Loucy (cell line): ENCODE results near the gene TEX54.

Experiments
- H2AFZ ChIP-seq: fragments of 200-600 bp; sonication (generic); 2 replicates; pipeline ENCODE4 v1.6.0; 2016; ENCODE audit warnings: antibody characterized with exemption, mild to moderate bottlenecking, low read length, moderate library complexity
- H3F3A ChIP-seq: fragments of 200-600 bp; 2 replicates; pipeline ENCODE4 v1.6.0; 2016; ENCODE audit warnings: antibody characterized with exemption, low read depth, mild to moderate bottlenecking
- H3K27me3 ChIP-seq: fragments of 200-600 bp; sonication (generic); 2 replicates; pipeline ENCODE4 v1.6.1; 2014; ENCODE audit warnings: low read length, mild to moderate bottlenecking; ENCODE audit not compliant: insufficient read depth, poor library complexity, severe bottlenecking
- H3K36me3 ChIP-seq: fragments of 200-600 bp; sonication (generic); 2 replicates; pipeline ENCODE4 v1.6.1; 2016; ENCODE audit warnings: low read length; ENCODE audit not compliant: insufficient read depth
- H3K4me1 ChIP-seq: fragments of 200-600 bp; sonication (generic); 2 replicates; pipeline ENCODE4 v1.5.1; 2014; ENCODE audit warnings: low read length, mild to moderate bottlenecking; ENCODE audit not compliant: insufficient read depth, poor library complexity, severe bottlenecking
- H3K4me2 ChIP-seq: fragments of 200-600 bp; sonication (generic); 2 replicates; pipeline ENCODE4 v1.6.0; 2014; ENCODE audit warnings: antibody characterized with exemption, low read length, low read depth, mild to moderate bottlenecking; ENCODE audit not compliant: poor library complexity, severe bottlenecking
- H3K4me3 ChIP-seq: fragments of 200-600 bp; sonication (generic); 2 replicates; pipeline ENCODE4 v1.5.1; 2014; ENCODE audit warnings: low read length, mild to moderate bottlenecking, mixed read lengths; ENCODE audit not compliant: poor library complexity, severe bottlenecking
- H3K79me2 ChIP-seq: fragments of 200-600 bp; sonication (generic); 2 replicates; pipeline ENCODE4 v1.6.1; 2014; ENCODE audit warnings: low read length; ENCODE audit not compliant: insufficient read depth
- H3K9ac ChIP-seq: fragments of 200-600 bp; sonication (generic); 2 replicates; pipeline ENCODE4 v1.6.0; 2014; ENCODE audit warnings: mild to moderate bottlenecking, low read depth, low read length, moderate library complexity; ENCODE audit not compliant: poor library complexity, severe bottlenecking
- H3K9me2 ChIP-seq: fragments of 200-600 bp; sonication (generic); replicated peaks from 2 replicates; pipeline ENCODE4 v1.6.1; 2016; ENCODE audit warnings: low read depth, low read length, mixed read lengths
- H3K9me3 ChIP-seq: fragments of 200-600 bp; sonication (generic); 2 replicates; pipeline ENCODE4 v1.6.1; 2014; ENCODE audit warnings: mild to moderate bottlenecking, antibody characterized with exemption, low read length, low read depth; ENCODE audit not compliant: insufficient read depth
- H4K20me1 ChIP-seq: fragments of 200-600 bp; sonication (generic); 2 replicates; pipeline ENCODE4 v1.6.0; 2014; ENCODE audit warnings: antibody characterized with exemption, low read length, mild to moderate bottlenecking; ENCODE audit not compliant: insufficient read depth, poor library complexity, severe bottlenecking
- CTCF ChIP-seq: fragments of 200-600 bp; sonication (generic); conservative IDR thresholded peaks from 2 replicates; pipeline ENCODE4 v1.5.1; 2014; ENCODE audit warnings: mild to moderate bottlenecking, antibody characterized with exemption, low read length
- EZH2phosphoT487 ChIP-seq: fragments of 200-600 bp; IDR thresholded peaks from 2 replicates; pipeline ENCODE4 v1.6.1; 2018; ENCODE audit warnings: antibody characterized with exemption, mild to moderate bottlenecking, moderate library complexity, borderline replicate concordance

TEX54 gene

DNA sequence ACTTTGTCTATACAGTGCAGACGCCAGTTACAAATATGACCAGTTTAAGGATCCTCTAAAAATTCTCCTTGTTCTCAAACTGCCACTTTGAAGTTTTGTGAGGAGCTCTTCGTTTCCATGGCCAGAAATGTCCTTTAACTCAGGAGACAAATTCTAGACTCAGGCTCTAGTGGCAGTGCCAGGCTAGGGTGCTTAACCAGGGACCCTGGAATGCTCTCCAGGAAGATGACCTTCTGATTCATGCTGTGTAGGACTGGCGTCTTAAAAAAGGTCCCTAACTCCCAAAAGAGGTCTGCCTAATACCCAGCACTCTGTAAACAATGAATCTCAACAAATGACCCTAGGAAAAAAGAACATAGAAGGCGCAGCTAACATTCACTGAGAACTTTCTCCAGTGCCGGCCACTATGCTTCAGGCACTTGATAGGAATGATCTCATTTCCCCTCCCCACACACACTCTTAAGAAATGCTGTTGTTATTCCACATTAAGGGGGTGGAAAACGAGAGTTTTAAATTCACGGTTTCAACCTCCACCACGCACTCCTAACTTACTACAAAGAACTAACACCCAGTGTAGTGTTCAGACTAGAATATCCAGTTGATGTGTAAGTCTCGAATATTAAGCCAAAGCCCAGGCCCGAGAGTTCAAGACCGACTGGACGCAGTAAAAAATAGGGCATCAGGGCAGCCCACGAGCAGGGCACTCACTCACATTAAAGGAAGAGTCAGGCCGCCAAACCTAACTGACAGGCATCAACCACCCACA lies 28.1 kb downstream of the TEX54 start:
- H3K27me3 ChIP-seq, result no peaks in the 10 kb centered on the region
- peaks cover 24% of the 10 kb centered on the region; the same call in 1 of the 2 replicates for H3K36me3 ChIP-seq
- peak overlapping the region; percentile 89 for H3K9ac ChIP-seq
- TF ChIP-seq CTCF (no peak), EZH2phosphoT487 (no peak)
- H3F3A ChIP-seq, result no peaks in the 10 kb centered on the region
- H3K9me2 ChIP-seq, result no peaks in the 10 kb centered on the region
- H4K20me1 ChIP-seq, result peaks cover 19% of the 10 kb centered on the region
- H3K9me3 ChIP-seq, result no peaks in the 10 kb centered on the region
- H3K4me1 ChIP-seq, result peaks cover 15% of the 10 kb centered on the region
- peak overlapping the region; percentile 91 for H3K4me2 ChIP-seq
- peak overlapping the region; percentile 94 for H3K4me3 ChIP-seq
- no peak overlapping the region for H2AFZ ChIP-seq
- H3K79me2 ChIP-seq, result peaks cover 41% of the 10 kb centered on the region

- Histone ChIP-seq H3K9me2 (no peaks in the 10 kb centered on the region), H3K4me3 (no peak overlapping the region), H3K36me3 (peaks cover 55% of the 10 kb centered on the region; the same call in 1 of the 2 replicates), H3K9ac (no peak overlapping the region), H3K4me2 (no peak overlapping the region), H2AFZ (no peak overlapping the region), H3K9me3 (no peaks in the 10 kb centered on the region), H3K4me1 (peaks cover 15% of the 10 kb centered on the region), H4K20me1 (peaks cover 19% of the 10 kb centered on the region), H3K79me2 (peaks cover 41% of the 10 kb centered on the region), H3F3A (no peaks in the 10 kb centered on the region), H3K27me3 (no peaks in the 10 kb centered on the region)
- TF ChIP-seq EZH2phosphoT487 (no peak), CTCF (no peak)
These were observed 31.6 kb downstream of the TEX54 start for GRCh38 chr11:62801071-62801470.

DNA sequence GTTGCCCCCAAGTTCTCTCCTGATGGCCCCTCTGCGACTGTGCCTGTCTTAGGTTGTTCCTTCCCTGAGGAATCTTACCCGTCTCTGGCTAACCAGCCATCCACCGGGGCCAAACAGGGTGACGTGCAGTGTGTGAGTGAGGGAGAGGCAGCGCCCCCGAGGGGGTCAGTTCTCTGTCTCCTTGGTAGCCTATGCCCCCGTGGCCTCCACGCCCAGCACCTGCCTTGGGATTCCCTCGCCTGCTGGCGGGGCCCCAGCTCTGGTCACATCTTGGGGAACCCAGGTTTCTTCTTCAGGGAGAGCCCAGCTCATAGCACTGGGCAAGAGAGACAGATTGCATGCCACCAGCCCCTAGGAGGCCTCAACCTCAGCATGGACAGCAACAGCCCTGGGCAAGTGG lies 33.2 kb downstream of the TEX54 start:
- Histone ChIP-seq H3F3A (no peaks in the 10 kb centered on the region), H3K9me2 (no peaks in the 10 kb centered on the region), H3K79me2 (peaks cover 35% of the 10 kb centered on the region), H3K9ac (no peak overlapping the region), H3K4me1 (peaks cover 15% of the 10 kb centered on the region), H3K9me3 (no peaks in the 10 kb centered on the region), H3K4me3 (no peak overlapping the region), H3K4me2 (no peak overlapping the region), H4K20me1 (peaks cover 14% of the 10 kb centered on the region), H3K36me3 (peaks cover 70% of the 10 kb centered on the region), H3K27me3 (no peaks in the 10 kb centered on the region), H2AFZ (no peak overlapping the region)
- no peak for TF ChIP-seq CTCF
- TF ChIP-seq EZH2phosphoT487, result no peak
